Body of pancreas (tissue), 4 donors: ENCODE measurements around the gene CEP68. TPM values are rescaled to one million over a fixed set of nuclear protein-coding genes. Genes with fewer than 3 reads are reported as not detected.

ENCODE experiments used
- ATAC-seq: fragments of 150-250 bp; one replicate; pipeline ENCODE4 v1.9.1; 2016
- DNase-seq, 4 donors: peaks; one replicate each; pipeline ENCODE4 v3.0.0-alpha.2; 2019
- H3K27ac ChIP-seq, 4 donors: fragments of 200-600 bp; sonication (generic); 1 replicate in 3 of 4; 2 replicates in 1 of 4; pipeline versions ENCODE4 v1.5.1 to v1.6.1; 2016 to 2019; ENCODE audit warnings: mild to moderate bottlenecking in 1 of 4, mixed read lengths in 1 of 4, moderate library complexity in 1 of 4
- H3K27me3 ChIP-seq, 2 donors: fragments of 200-600 bp; sonication (generic); one replicate each; pipeline ENCODE4 v1.6.0; 2016; ENCODE audit warnings: mild to moderate bottlenecking in 1 of 2
- H3K36me3 ChIP-seq, 2 donors: fragments of 200-600 bp; sonication (generic); replicated peaks in 1 of 2; 2 replicates each; pipeline ENCODE4 v1.5.1; 2016; ENCODE audit warnings: low read depth in 2 of 2; ENCODE audit not compliant: insufficient read depth in 1 of 2
- H3K4me1 ChIP-seq: fragments of 200-600 bp; sonication (generic); one replicate; pipeline ENCODE4 v1.6.0; 2016
- H3K4me3 ChIP-seq, 2 donors: fragments of 200-600 bp; sonication (generic); 1 replicate in 1 of 2; 2 replicates in 1 of 2; pipeline ENCODE4 v1.5.1; 2016 to 2019
- H3K9me3 ChIP-seq, 3 donors: fragments of 200-600 bp; sonication (generic); 1 replicate in 2 of 3; 2 replicates in 1 of 3; pipeline ENCODE4 v1.5.1; 2016
- CTCF ChIP-seq, 7 experiments: fragments of 450-650 bp in 4 of 7; fragments of 200-600 bp in 3 of 7; sonication (generic) in 3 of 7; IDR thresholded peaks; one replicate each; pipeline ENCODE4 v1.5.1; 2016 to 2019; ENCODE audit warnings: antibody characterized with exemption in 7 of 7
- POLR2A ChIP-seq, 3 donors: fragments of 450-650 bp; IDR thresholded peaks; one replicate each; pipeline ENCODE4 v1.6.1; 2016; ENCODE audit warnings: antibody characterized with exemption in 3 of 3, mild to moderate bottlenecking in 2 of 3
- WGBS, 2 donors: methylation state at CpG; one replicate each; pipeline ENCODE4 v1.1.5; 2017; 5-methylcytosine and 5-hydroxymethylcytosine counted together
- intact Hi-C: fragments of 100-400 bp; cut with DNase I; formaldehyde crosslinking; loops from one replicate; pipeline ENCODE4 v1.15.1; 2023
- total RNA-seq, 2 donors: library from RNA; depleted of rRNA; stranded (reverse); fragments of >200 nt; gene quantifications; one replicate each; pipeline ENCODE4 v1.1.0, GENCODE V29; 2016

Gene CEP68
- total RNA-seq, 2 donors from 2014 or later, result 6.9 to 20.0 TPM

GRCh38 chr2:65024149-65024829 is 31.9 kb upstream of the CEP68 start:
- ATAC-seq, result no peak
- intact Hi-C loops, result loop anchor here (5.0 kb wide), 1 partner anchor 97 kb away; no protein-coding TSS in a partner anchor
- no peak overlapping the region for H3K4me3 ChIP-seq
- H3K9me3 ChIP-seq, result no peaks in the 10 kb centered on the region
- no peak for DNase-seq
- WGBS, 2 donors, result 83 to 96% methylated on average over 7 of the region's 7 CpGs
- TF ChIP-seq CTCF (IDR thresholded peaks at IDR 0.05) (no peak), POLR2A (IDR thresholded peaks at IDR 0.05) (no peak)
- H3K27ac ChIP-seq, result no peak overlapping the region
- H3K36me3 ChIP-seq, result peaks cover 0 to 5% of the 10 kb centered on the region in 2 donors
- peaks cover 11% of the 10 kb centered on the region for H3K4me1 ChIP-seq
- H3K27me3 ChIP-seq, result no peaks in the 10 kb centered on the region

- H3K9me3 ChIP-seq, result no peaks in the 10 kb centered on the region
- ATAC-seq (no peak), DNase-seq (no peak)
- intact Hi-C loops, result no loop called here
- WGBS, 2 donors, result 90 to 92% methylated on average over 8 of the region's 8 CpGs
- H3K36me3 ChIP-seq, result no peaks in the 10 kb centered on the region
- no peak for TF ChIP-seq POLR2A (IDR thresholded peaks at IDR 0.05)
- no peak for TF ChIP-seq CTCF (IDR thresholded peaks at IDR 0.05)
- no peaks in the 10 kb centered on the region for H3K27me3 ChIP-seq
- peaks cover 11% of the 10 kb centered on the region for H3K4me1 ChIP-seq
- no peak overlapping the region for H3K4me3 ChIP-seq
- H3K27ac ChIP-seq, result no peak overlapping the region
These were observed 30.6 kb upstream of the CEP68 start for GRCh38 chr2:65025453-65026123.

- no peak overlapping the region for H3K27ac ChIP-seq
- no peak for ATAC-seq
- no peaks in the 10 kb centered on the region for H3K9me3 ChIP-seq
- H3K4me3 ChIP-seq, result no peak overlapping the region
- WGBS, 2 donors, result 88 to 97% methylated on average over 8 of the region's 8 CpGs
- no peak for TF ChIP-seq POLR2A (IDR thresholded peaks at IDR 0.05)
- TF ChIP-seq CTCF (IDR thresholded peaks at IDR 0.05), result no peak
- H3K4me1 ChIP-seq, result peaks cover 17% of the 10 kb centered on the region
- no peaks in the 10 kb centered on the region for H3K27me3 ChIP-seq
- DNase-seq, result no peak
- intact Hi-C loops, result no loop called here
- no peaks in the 10 kb centered on the region for H3K36me3 ChIP-seq
These were observed 30.1 kb upstream of the CEP68 start for GRCh38 chr2:65026154-65026553.

- TF ChIP-seq CTCF (IDR thresholded peaks at IDR 0.05) (no peak), POLR2A (IDR thresholded peaks at IDR 0.05) (no peak)
- ATAC-seq (no peak), DNase-seq (no peak)
- intact Hi-C loops, result no loop called here
- Histone ChIP-seq H3K27ac (no peak overlapping the region), H3K27me3 (no peaks in the 10 kb centered on the region), H3K4me3 (no peak overlapping the region), H3K9me3 (no peaks in the 10 kb centered on the region), H3K4me1 (peaks cover 24% of the 10 kb centered on the region), H3K36me3 (no peaks in the 10 kb centered on the region)
- WGBS, 2 donors, result 89 to 97% methylated on average over 8 to 13 of the region's 13 CpGs
These were observed 29.3 kb upstream of the CEP68 start for GRCh38 chr2:65026704-65027464.
